Left cardiac atrium (tissue), 4 donors: ENCODE results near the gene FAM131B. TPM values are rescaled to one million over a fixed set of nuclear protein-coding genes. Genes with fewer than 3 reads are reported as not detected.
"Not testable (repeated sequence)": the region's sequence is repeated elsewhere in the genome, so short reads cannot be mapped to it uniquely, and the experiment has no call there.

ENCODE experiments used
- ATAC-seq, 2 donors: fragments of 200-7000 bp; cut with Tn5 transposase; one replicate each; pipeline ENCODE4 v1.9.1; 2020; ENCODE audit warnings: mild to moderate bottlenecking in 2 of 2, moderate library complexity in 2 of 2
- DNase-seq: peaks from one replicate; pipeline ENCODE4 v3.0.0-alpha.2; 2020
- intact Hi-C, 2 donors: fragments of 100-400 bp; cut with DNase I; formaldehyde crosslinking; loops; one replicate each; pipeline versions ENCODE4 v1.14.1 to v1.15.1; 2022 to 2023
- long read RNA-seq: library from polyadenylated mRNA; unstranded; transcript quantifications from one replicate; pipeline ENCODE4 v2.0.0, GENCODE V29; 2021
- total RNA-seq, 2 donors: library from RNA; stranded (reverse); fragmentation: NEBNext Ultra II Directional; extraction: Animal tissue kit (Norgen Biotek cat#: 25700); gene quantifications; one replicate each; pipeline ENCODE4 v1.2.1, GENCODE V29; 2021
- donor health status: DM: no; HTN: yes; CAD: no.
- donor health status: DM: no; HTN: yes; CAD: no; lungs with severe emphysema.
- donor health status: DM: yes; HTN: yes; CAD: no.
- donor health status: Dilated cardiomyopathy.

FAM131B gene
- under 1 TPM; 0.29 to 0.97 TPM for total RNA-seq
- long read RNA-seq = 0 reads

DNA sequence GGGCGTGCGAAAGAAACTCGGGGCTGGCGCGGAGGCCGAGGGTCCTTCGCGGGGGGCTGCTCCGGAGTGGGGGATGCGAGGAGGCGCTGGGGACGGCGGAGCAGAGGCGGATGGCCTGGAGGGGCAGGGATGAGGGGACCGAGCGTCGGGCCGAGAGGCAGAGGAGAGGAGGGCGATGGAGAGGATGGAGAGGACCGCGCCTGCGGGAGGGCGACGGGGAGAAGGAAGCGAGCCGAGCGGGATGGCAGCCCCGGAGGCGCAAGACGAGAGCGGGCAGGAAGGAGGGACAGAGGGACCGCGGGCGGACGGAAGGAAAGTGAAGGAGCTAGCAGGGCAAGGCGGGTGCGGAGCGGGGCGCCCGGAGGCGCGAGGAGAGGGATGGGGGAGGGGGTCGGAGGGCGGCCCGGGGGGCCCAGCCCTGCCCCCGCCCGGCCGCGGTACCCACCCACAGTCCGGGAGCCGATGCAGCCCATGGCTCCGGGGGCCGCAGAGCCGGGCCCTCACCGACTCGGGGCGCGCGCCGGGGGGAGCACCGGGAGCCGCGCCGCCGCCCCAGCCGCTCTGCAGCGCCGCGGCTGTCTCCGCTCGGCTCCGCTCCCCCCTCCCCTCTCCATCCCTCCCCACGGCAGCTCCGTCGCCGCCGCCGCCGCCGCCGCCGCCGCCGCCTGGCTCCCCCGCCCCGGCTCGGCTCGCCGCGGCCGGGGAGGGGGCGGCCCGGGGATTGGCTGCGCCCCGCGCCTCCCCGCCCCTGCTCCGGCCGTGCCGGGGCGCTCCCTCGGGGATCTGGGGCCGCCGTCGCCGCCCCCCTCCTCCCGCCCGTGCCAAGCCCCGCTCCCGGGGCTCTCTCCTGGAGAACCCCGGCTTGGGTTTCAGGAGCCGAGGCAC is at the start of gene FAM131B:
Gene FAM131B (minus strand): TSS at position 583 of the 885 bp plus-strand sequence. CDS start 110 bp downstream, at position 473.
- DNase-seq (no peak), ATAC-seq (peak; percentile 52 to 63)
- intact Hi-C loops = loop anchor here in 1 of 2 donors (5.0 kb wide), 1 partner anchor 50 kb away; no protein-coding TSS in a partner anchor

DNA sequence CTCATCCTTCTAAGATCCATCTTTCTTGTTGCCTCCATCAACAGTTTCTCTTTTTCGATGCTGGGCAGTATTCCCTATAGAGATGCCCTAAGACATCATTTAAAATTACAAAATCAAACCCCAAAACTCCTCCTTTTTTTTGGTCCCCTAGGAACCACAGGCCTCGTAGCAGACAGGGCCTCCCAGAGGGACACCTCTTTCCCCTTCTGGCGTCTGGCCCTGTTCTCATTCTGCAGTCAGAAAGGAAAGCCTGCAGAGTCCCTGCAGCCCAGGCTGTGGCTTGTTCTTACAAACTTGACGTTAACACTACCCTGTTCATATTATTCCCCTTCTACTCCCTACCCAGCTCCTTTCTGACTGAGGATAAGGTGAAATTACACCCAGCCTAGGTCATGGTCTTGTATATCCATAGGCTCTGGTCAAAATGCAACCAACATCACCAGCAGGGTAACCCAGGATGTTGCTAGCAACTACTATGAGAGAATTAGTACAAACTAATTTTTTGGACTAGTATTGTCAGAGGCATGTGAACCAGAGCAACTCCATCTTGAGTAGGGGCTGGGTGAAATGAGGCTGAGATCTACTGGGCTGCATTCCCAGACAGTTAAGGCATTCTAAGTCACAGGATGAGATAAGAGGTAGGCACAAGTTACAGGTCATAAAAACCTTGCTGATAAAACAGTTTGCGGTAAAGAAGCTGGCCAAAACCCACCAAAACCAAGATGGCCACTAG is 49.6 kb upstream of the FAM131B start:
- ATAC-seq = no peak
- no peak for DNase-seq
- intact Hi-C loops = loop anchor here (10.0 kb wide), 2 partner anchors 87 to 107 kb away; no protein-coding TSS in a partner anchor

DNA sequence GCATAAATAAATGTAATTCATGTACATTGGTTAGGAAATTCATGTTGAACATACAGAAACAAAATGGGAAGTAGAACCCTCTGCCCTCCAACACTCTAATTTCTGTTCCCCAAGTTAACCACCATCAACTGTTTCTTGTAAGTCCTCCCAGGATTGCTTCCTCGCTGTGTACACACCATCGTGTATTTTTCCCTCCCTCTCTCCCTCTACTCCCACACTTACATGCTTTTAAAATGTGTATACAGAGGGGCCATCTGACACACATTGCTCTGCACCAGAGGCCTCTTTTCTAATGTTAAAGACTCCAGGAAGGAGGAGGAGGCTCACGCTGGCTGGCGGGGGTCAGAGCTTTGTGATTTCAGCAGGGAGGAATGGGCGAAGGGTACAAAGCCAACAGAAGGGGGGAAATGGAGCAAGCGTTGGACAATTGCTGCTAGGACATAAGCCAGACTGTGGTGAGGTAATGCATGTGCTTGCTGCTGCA is 48.0 kb upstream of the FAM131B start:
- DNase-seq (peak; percentile 42), ATAC-seq (peak; percentile 39 to 56)
- intact Hi-C loops = loop anchor here (10.0 kb wide), 2 partner anchors 86 to 106 kb away; no protein-coding TSS in a partner anchor

GRCh38 chr7:143408686-143409561 is 46.4 kb upstream of the FAM131B start, which contains the start of gene EPHA1:
TSS of gene EPHA1 (minus strand) at chr7:143408856. CDS start at chr7:143408805, 51 bp downstream.
- DNase-seq (peak; percentile 34), ATAC-seq (peak; percentile 12 to 19)
- intact Hi-C loops = no loop called here

- ATAC-seq (peak in 1 of 2 donors; percentile 10), DNase-seq (no peak)
- intact Hi-C loops = no loop called here
Observed at GRCh38 chr7:143408252-143408685, 45.8 kb upstream of the FAM131B start.

DNA sequence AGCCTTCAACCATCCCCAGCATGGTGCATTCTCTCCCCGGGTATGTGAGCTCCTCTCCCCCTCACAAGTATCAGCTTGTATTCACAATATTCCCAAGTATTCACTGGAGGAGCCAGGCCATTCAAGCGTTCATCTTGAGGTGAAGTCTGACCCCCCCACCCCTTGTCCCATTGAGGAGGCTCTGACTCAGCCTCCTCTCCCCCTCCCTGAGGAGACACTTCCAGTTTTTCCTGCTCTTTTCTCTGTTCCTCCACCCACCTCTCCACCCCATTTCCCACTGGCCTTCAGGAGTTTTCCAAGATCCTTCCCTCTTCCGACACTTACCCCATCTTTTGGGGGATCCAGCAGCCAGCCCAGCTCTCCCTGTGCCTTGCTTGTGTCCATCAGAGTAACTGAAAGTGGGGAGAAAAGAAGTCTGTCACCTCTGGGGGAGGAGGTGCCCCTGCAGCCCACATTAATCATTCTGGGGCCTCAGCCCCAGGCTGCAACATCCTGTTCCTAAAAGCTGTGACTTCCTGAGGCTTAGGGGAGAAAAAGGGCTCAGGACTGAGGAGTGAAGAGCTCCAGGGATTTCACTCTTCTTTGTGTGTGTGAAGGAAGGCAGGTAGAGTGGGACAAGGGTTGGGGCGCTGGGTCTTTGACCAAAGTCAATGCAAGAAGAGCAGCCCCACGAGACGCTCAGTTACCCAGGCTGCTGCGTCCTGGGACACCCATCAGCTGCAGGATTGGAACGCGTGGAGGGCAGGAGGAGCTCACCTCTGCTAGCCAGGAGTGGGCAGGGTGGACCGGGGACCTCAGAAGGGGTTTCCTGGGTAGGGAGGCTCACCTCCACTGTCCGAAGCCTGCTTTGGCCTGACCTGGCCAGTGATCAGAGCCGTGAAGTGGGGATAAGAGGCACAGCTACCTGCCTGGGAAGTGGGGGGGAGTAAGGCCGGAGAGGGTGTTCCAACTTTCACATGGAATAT is 45.1 kb upstream of the FAM131B start:
- intact Hi-C loops = no loop called here
- DNase-seq = no peak
- ATAC-seq = no peak

DNA sequence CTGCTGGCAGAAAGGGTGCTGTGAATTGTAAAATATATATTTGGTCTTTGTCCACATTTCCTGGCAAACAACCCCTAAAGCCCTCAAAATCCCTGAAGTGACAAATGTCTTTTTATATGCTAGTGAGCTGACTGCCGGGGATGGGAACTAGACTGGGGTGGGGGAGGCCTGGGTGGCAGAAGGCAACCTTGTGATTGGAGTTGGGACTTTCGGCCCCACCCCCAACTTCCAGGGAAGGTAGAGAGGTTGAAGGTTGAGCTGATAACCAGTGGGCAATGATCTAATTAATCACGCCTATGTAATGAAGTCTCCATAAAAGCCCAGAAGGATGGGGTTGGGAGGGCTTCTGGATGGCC is 43.5 kb upstream of the FAM131B start:
- intact Hi-C loops = no loop called here
- DNase-seq (no peak), ATAC-seq (no peak)

GRCh38 chr7:143405173-143406001 is 42.9 kb upstream of the FAM131B start:
- DNase-seq = peak; percentile 60
- peak; percentile 42 to 55 for ATAC-seq
- intact Hi-C loops = no loop called here

- intact Hi-C loops, ATAC-seq, DNase-seq: not testable (repeated sequence)
Observed at GRCh38 chr7:143402233-143402632, 39.7 kb upstream of the FAM131B start.

GRCh38 chr7:143401265-143401664 is 38.8 kb upstream of the FAM131B start:
- DNase-seq = no peak
- intact Hi-C loops = no loop called here
- no peak for ATAC-seq

DNA sequence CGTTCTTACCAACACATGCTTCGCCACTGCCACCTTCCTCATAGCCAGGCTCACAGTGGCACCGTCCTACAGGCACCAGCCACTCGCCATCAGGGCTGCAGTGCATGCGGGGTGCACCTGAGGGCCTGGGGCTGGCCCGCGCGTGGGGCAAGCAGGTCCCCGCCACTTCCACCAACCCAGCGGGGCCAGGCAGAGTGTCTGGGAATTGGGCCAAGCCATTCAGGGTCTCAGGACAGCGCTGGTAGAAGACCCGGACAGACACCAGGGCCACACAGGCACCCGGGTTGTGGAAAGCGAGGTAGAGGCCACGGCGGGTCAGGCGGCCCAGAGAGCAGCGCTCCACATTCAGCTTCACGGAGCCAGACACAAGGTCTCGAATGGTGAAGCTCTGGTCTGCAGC is 37.1 kb upstream of the FAM131B start:
- ATAC-seq (no peak), DNase-seq (no peak)
- intact Hi-C loops = no loop called here

DNA sequence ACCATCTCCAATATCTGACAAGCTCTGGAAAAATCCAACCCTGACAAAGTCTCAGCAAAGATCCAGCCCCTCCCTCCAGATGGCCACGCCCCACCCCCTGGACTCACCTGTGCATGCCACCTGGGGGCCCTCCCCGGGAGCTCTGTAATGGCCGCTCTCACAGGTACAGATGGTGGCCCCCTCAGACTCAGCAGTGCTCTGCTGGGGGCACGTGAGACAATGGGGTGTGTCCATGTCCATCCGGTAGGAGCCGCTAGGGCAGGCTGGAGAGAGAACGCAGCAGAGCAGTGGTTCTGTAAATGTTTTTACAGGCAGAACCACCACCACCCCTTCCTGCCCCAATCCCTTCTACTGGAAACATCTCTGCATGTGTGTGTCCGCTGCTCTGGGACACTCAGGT is 36.6 kb upstream of the FAM131B start:
- intact Hi-C loops = no loop called here
- no peak for ATAC-seq
- no peak for DNase-seq

GRCh38 chr7:143398616-143399015 is 36.1 kb upstream of the FAM131B start:
- no peak for DNase-seq
- intact Hi-C loops = no loop called here
- ATAC-seq = no peak

DNA sequence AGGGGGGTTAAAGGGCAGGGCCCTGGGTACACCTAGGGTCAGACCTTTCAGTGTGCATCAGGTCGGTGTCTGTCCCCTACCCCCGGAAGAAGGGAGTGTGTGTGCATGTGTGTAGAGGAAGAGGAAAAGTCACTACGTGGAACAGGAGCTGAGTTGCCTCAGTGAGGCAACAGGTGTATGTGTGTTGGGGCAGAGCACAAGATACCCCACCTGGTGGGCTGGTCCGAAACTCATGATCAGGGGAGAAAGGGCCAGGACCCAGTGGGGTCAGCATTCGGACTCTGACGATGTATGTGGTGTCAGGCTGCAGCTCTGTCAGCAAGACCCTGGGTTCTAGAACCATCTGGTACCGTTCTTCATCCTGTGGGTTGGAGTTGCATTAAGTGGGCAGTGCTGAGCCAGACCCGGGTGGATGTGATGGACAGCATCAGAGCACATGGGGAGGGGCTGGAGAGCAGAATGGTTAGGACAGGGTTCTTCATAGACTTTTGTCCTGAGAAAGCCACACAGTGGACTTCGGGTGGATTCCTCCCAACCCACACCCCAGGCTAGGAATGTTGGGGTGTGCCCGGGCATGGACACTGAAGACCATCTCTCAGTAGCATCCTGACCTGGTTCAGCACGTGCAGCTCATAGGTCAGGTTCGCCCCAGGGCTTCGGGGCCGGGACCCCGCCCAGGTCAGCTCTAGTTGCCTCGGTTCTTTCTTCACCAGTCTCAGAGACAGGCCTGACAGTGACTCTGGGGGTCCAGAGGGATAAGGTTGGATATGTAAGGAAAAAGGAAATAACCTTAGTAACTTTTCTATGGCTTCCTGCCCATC is 35.4 kb upstream of the FAM131B start:
- no peak for DNase-seq
- intact Hi-C loops = no loop called here

DNA sequence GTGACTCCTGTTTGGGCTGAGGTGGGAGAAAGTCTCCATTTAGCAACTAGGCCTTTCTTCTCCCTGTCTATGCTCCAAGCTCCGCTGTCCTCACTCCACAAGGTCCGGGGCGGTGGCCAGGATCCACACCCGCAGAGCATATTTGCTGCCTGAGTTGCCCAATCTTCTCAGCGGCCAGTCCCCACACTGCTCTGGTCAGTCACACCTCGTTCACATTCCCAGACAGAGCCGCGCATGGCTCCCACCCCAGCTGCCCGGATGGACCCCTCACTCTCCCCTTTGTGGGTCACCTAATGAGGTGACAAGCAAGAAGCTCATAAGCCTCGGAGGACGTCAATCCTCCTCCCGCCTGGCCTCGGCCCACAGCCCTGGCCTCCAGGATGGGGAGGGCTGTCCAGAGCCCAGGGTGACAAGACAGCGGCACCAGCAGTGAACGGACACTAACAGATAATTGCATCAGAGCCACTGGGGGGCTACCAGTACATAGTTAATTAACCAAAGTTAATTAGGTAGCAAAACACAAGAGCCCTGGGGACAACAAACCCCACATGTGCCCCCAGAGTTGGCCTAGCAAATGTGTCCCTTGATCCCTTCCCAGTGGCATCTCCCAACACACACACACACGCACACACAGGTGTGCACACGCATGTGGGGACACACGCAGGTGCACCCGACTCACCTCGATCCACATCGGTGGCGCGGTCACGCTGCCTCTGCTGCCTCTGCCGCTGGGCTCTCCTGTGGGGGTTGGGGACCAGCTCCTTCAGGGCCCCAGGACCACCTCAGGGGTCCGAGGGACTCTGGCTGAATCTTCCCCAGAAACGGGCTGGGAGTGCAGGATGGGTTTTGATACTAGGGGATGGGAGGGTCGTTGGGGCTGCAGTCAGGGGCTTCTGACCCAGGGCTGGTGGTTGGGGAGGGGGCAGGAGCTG is 34.4 kb upstream of the FAM131B start:
- DNase-seq = no peak
- intact Hi-C loops = no loop called here

More for the DNA sequence above, 35.4 kb upstream of the FAM131B start:
- no peak for ATAC-seq

More for the DNA sequence above, 34.4 kb upstream of the FAM131B start:
- ATAC-seq = no peak
